Brain microvascular endothelial cell (primary cell): ENCODE data around the gene MUC20.
"Not testable (repeated sequence)": the region's sequence is repeated elsewhere in the genome, so short reads cannot be mapped to it uniquely, and the experiment has no call there.

ENCODE experiments used
- DNase-seq: peaks from one replicate; pipeline ENCODE4 v3.0.0-alpha.2; 2020
- H3K27ac ChIP-seq: fragments of 250-450 bp; sonication (Bioruptor Pico); 2 replicates; pipeline ENCODE4 v1.5.1; 2020; ENCODE audit warnings: mild to moderate bottlenecking, moderate library complexity
- H3K27me3 ChIP-seq: fragments of 250-450 bp; sonication (Bioruptor Pico); replicated peaks from 2 replicates; pipeline ENCODE4 v1.5.1; 2020; ENCODE audit warnings: mild to moderate bottlenecking
- H3K36me3 ChIP-seq: fragments of 250-450 bp; sonication (Bioruptor Pico); replicated peaks from 2 replicates; pipeline ENCODE4 v1.5.1; 2020; ENCODE audit warnings: mild to moderate bottlenecking
- H3K4me3 ChIP-seq: 2 replicates; pipeline ENCODE4 v1.5.1; 2011; ENCODE audit warnings: low read depth, mild to moderate bottlenecking, control low read depth, low read length, moderate library complexity
- CTCF ChIP-seq: IDR thresholded peaks from 2 replicates; pipeline ENCODE4 v1.5.1; 2011; ENCODE audit warnings: low read depth, mild to moderate bottlenecking, moderate library complexity, low read length, control low read depth, inconsistent platforms; ENCODE audit errors: missing control alignments
- in situ Hi-C: cut with HindIII; loops from 2 replicates; pipeline ENCODE4 v1.10.0; 2017; ENCODE audit warnings: low sequenced_read_pairs, low pct_ligation_motif_present

MUC20 gene

GRCh38 chr3:195746346-195746745 is 25.6 kb downstream of the MUC20 start:
- no peak for DNase-seq
- in situ Hi-C loops, result no loop called here
- no peak overlapping the region for H3K27ac ChIP-seq
- no peaks in the 10 kb centered on the region for H3K36me3 ChIP-seq
- TF ChIP-seq CTCF, result no peak
- peaks cover 16% of the 10 kb centered on the region for H3K27me3 ChIP-seq
- no peak overlapping the region for H3K4me3 ChIP-seq

- no peak for TF ChIP-seq CTCF
- H3K27ac ChIP-seq, result no peak overlapping the region
- no peak overlapping the region for H3K4me3 ChIP-seq
- in situ Hi-C loops, result no loop called here
- H3K27me3 ChIP-seq, result peaks cover 16% of the 10 kb centered on the region
- H3K36me3 ChIP-seq, result no peaks in the 10 kb centered on the region
- no peak for DNase-seq
Observed at GRCh38 chr3:195746751-195747150, 26.0 kb downstream of the MUC20 start.

GRCh38 chr3:195748661-195749060 is 27.9 kb downstream of the MUC20 start:
- DNase-seq, result no peak
- H3K27ac ChIP-seq, result no peak overlapping the region
- TF ChIP-seq CTCF, result no peak
- no peaks in the 10 kb centered on the region for H3K36me3 ChIP-seq
- in situ Hi-C loops, result no loop called here
- H3K27me3 ChIP-seq, result peaks cover 16% of the 10 kb centered on the region
- H3K4me3 ChIP-seq, result no peak overlapping the region

GRCh38 chr3:195749101-195749500 is 28.3 kb downstream of the MUC20 start:
- DNase-seq, H3K36me3 ChIP-seq, in situ Hi-C loops, H3K27ac ChIP-seq, H3K4me3 ChIP-seq: not testable (repeated sequence)
- peaks cover 15% of the 10 kb centered on the region for H3K27me3 ChIP-seq

- no peak for TF ChIP-seq CTCF
- peaks cover 16% of the 10 kb centered on the region for H3K27me3 ChIP-seq
- no peak for DNase-seq
- in situ Hi-C loops, result no loop called here
- H3K27ac ChIP-seq, result no peak overlapping the region
- H3K4me3 ChIP-seq, result no peak overlapping the region
- no peaks in the 10 kb centered on the region for H3K36me3 ChIP-seq
Observed at GRCh38 chr3:195750797-195751520, 30.2 kb downstream of the MUC20 start.

GRCh38 chr3:195751560-195751959 is 30.8 kb downstream of the MUC20 start:
- in situ Hi-C loops, result no loop called here
- H3K36me3 ChIP-seq, result no peaks in the 10 kb centered on the region
- H3K4me3 ChIP-seq, result no peak overlapping the region
- no peak for TF ChIP-seq CTCF
- H3K27ac ChIP-seq, result no peak overlapping the region
- DNase-seq, result no peak
- peaks cover 17% of the 10 kb centered on the region for H3K27me3 ChIP-seq
